ENCODE data around the gene HOXA1. TPM values are rescaled to one million over a fixed set of nuclear protein-coding genes. Genes with fewer than 3 reads are reported as not detected.

The HOXA1 gene
- total RNA-seq, 2 experiments from 2014 or later: 0.22 to 0.58 TPM

DNA sequence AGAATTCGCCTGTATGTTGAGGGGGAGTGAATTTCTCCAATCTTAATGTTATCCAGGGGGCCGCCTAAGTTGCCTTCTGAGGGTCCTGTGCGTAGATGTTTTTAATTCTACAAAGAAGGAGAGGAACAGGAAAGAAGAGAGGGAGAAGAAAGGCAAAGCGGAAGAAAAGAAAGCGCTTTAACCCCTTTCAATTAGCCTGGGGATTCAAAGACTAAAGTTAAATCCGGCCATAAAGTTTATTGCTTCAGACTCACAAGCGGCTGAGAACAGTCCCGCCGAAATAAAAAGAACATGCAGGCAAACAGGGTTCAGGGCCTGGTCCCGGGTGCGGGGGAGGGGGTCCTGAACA lies 43.2 kb upstream of the HOXA1 start:
- H3K36me3 Mint-ChIP-seq (ENCODE audit: low read depth): no peaks in the 10 kb centered on the region
- H3K4me1 Mint-ChIP-seq: peaks cover 19% of the 10 kb centered on the region
- ChIA-PET CTCF (no interaction called here), POLR2A (no interaction called here)
- peaks cover 52% of the 10 kb centered on the region for H3K27me3 Mint-ChIP-seq
- H3K9me3 Mint-ChIP-seq: no peaks in the 10 kb centered on the region
- H3K4me3 Mint-ChIP-seq: no peak overlapping the region
- no peak for DNase-seq
- H3K27ac Mint-ChIP-seq: no peak overlapping the region

DNA sequence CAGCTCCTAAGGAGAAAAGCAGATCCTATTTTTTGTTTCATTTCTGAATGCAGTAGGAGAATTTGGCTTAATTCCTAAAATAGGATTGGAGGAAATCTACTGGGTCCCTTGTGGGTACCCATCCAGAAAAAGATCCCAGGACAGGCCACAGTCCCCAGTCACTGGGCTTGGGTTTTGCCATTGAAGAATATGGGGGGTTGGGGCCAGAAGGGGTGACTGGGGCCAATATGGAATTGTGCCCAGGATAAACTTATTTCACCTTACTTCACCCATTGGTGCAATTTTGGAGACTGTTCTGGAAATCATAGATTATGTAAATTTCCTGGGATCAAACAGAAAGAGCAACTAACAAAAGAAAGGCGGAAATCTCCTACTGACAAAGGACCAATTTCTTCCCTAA lies 42.7 kb upstream of the HOXA1 start:
- H3K27me3 Mint-ChIP-seq: peaks cover 57% of the 10 kb centered on the region
- POLR2A ChIA-PET: no interaction called here
- H3K27ac Mint-ChIP-seq: no peak overlapping the region
- no peak overlapping the region for H3K4me3 Mint-ChIP-seq
- no peaks in the 10 kb centered on the region for H3K9me3 Mint-ChIP-seq
- H3K4me1 Mint-ChIP-seq: peaks cover 21% of the 10 kb centered on the region
- CTCF ChIA-PET: no interaction called here
- H3K36me3 Mint-ChIP-seq (ENCODE audit: low read depth): no peaks in the 10 kb centered on the region
- no peak for DNase-seq

DNA sequence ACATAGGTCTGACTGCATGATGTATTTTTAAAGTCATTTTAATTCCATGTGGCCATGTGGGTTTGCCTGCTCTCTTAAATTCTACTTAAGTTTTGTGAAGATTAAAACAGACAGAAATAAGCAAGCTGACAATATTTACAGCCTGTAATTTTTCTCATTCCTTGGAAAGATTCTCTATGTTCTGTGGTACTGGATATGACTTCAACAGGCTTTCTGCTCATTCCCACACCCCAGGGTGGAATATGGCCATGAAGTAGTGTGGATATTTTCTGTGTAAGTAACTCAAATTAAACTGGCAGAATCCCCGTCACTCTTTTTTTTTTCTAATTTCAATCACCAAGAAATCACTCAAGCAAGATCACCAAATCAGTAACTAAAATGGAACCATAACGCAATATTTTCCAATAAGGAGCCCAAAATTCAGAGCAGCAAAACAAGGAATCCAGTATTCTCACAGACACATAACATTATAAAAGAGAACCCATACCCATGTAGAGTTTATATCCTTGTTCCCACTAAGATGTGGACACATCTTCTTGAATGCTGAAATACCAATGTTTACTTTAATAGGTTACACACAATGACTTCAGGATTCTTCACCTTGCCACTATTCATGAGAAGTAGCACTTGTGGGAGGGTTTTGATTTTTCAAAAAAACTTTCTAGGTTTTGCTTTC lies 42.0 kb upstream of the HOXA1 start:
- Mint-ChIP-seq H3K36me3 (ENCODE audit: low read depth) (no peaks in the 10 kb centered on the region), H3K4me1 (peaks cover 21% of the 10 kb centered on the region), H3K9me3 (no peaks in the 10 kb centered on the region), H3K27me3 (peaks cover 61% of the 10 kb centered on the region), H3K27ac (no peak overlapping the region), H3K4me3 (no peak overlapping the region)
- ChIA-PET CTCF (no interaction called here), POLR2A (no interaction called here)
- DNase-seq: no peak

DNA sequence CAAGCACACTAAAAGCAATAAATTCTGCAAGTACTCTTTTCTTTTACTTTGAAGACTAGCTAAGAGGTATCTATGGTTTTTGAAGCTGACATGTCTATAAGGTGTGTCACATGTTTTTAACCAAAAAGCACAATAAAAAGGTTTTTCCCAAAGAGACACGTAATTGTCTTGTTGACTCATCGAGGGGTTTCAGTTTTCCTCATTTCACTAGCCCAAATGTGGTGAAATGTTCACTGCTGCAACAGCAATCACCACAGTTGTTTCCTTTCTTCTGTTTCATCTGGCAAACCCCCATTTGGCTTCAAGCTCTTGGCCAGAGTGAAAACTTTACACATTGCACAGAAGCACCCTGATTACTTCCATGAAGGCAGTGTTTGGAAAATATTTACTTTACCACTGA lies 38.6 kb upstream of the HOXA1 start:
- peaks cover 66% of the 10 kb centered on the region for H3K27me3 Mint-ChIP-seq
- H3K9me3 Mint-ChIP-seq: peaks cover 2% of the 10 kb centered on the region
- no peak overlapping the region for H3K27ac Mint-ChIP-seq
- no peak overlapping the region for H3K4me3 Mint-ChIP-seq
- no peak for DNase-seq
- ChIA-PET CTCF (interaction anchor here (0.5 to 1.2 kb wide), 2 partner anchors 16 to 72 kb away, joined by 4 to 6 read pairs; no protein-coding TSS in a partner anchor), POLR2A (interaction anchor here (0.6 kb wide), 1 partner anchor 427 kb away, joined by 3 read pairs; no protein-coding TSS in a partner anchor)
- peaks cover 21% of the 10 kb centered on the region for H3K4me1 Mint-ChIP-seq
- H3K36me3 Mint-ChIP-seq (ENCODE audit: low read depth): no peaks in the 10 kb centered on the region

DNA sequence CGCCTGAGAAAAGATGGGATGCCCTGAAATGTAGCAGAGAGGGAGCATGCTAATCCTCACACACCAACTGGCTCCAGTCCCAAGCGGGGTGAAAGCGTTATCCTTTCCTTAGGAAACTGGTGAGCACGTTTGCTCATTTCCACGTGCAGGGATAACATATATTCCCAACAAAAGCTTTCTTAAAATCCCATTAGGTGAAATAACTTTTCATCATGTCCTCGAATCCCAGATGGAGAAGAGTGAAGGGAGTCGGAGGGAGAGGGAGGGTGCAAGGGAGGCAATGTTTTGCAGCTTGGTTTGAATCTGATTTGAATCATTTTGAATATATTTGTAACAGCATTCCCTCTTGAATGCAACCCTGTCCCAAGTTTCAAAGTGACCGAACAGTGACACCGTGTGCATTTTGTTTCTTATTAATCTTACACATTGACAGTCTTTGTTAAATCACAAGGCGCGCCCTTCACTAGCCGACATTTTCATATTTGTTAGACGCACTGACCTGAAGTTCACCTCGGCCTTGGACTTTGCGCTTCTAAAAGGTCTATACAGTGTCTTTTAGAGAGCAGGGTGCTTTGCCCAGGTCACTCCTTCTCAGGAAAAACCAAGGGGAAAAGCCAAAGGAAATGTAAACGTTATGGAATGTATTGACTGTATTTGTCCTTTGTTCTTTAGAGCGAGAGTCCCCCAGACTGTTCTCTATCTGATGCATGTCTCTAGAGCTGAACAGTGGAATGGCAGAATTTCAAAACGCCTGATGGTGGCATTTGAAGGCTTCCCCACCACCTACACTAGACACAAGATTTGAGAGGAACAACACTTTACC lies 37.8 kb upstream of the HOXA1 start:
- POLR2A ChIA-PET: interaction anchor here (0.6 kb wide), 1 partner anchor 426 kb away, joined by 3 read pairs; no protein-coding TSS in a partner anchor
- H3K27me3 Mint-ChIP-seq: peaks cover 69% of the 10 kb centered on the region
- peaks cover 21% of the 10 kb centered on the region for H3K4me1 Mint-ChIP-seq
- DNase-seq: no peak
- CTCF ChIA-PET: no interaction called here
- no peak overlapping the region for H3K27ac Mint-ChIP-seq
- peaks cover 2% of the 10 kb centered on the region for H3K9me3 Mint-ChIP-seq
- H3K4me3 Mint-ChIP-seq: no peak overlapping the region
- H3K36me3 Mint-ChIP-seq (ENCODE audit: low read depth): no peaks in the 10 kb centered on the region

DNA sequence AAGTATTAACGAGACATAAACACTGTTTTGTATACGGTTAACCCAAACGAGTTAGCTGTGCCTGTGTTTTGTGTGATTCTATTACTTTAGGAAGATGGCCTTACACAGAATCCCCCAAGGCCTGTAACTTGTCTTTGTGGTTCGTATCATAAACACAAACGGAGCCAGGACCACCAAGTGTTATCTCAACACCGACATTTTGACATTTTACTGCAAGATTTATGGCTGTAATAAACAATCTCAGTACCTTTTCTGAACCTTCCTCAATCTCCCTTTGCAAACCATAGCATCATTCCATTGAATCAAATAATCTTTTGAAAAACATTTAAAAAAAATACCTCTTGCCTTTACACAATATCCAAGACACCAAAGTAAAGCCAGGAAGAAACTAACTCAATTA lies 37.2 kb upstream of the HOXA1 start:
- no peak overlapping the region for H3K27ac Mint-ChIP-seq
- H3K4me1 Mint-ChIP-seq: peaks cover 21% of the 10 kb centered on the region
- H3K9me3 Mint-ChIP-seq: peaks cover 2% of the 10 kb centered on the region
- POLR2A ChIA-PET: no interaction called here
- no peaks in the 10 kb centered on the region for H3K36me3 Mint-ChIP-seq (ENCODE audit: low read depth)
- no peak for DNase-seq
- H3K27me3 Mint-ChIP-seq: peaks cover 71% of the 10 kb centered on the region
- H3K4me3 Mint-ChIP-seq: no peak overlapping the region
- CTCF ChIA-PET: no interaction called here

DNA sequence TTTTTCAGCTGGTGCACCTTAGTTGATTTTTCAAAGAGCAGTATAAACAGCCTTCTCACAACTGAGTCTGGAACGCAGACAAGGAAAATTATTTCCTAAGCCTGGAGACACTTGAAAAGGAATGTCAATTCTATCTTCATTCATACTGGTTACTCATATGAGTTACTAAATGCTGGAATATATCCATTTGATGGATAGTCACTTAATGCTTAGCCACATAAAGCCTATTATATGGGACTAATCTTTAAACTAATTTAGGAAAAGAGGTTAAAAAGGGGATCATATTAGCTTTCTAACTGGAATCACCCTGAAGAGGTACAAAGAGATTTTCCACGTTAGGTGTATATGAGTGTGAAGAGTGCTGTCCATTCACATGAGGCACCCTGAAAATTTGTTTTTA lies 36.4 kb upstream of the HOXA1 start:
- no peak for DNase-seq
- Mint-ChIP-seq H3K36me3 (ENCODE audit: low read depth) (no peaks in the 10 kb centered on the region), H3K27ac (no peak overlapping the region), H3K4me1 (peaks cover 21% of the 10 kb centered on the region), H3K27me3 (peaks cover 71% of the 10 kb centered on the region), H3K9me3 (peaks cover 2% of the 10 kb centered on the region), H3K4me3 (no peak overlapping the region)
- CTCF ChIA-PET: interaction anchor here (0.5 to 1.5 kb wide), 2 partner anchors 13 to 891 kb away, joined by 5 to 6 read pairs; no protein-coding TSS in a partner anchor
- POLR2A ChIA-PET: no interaction called here

DNA sequence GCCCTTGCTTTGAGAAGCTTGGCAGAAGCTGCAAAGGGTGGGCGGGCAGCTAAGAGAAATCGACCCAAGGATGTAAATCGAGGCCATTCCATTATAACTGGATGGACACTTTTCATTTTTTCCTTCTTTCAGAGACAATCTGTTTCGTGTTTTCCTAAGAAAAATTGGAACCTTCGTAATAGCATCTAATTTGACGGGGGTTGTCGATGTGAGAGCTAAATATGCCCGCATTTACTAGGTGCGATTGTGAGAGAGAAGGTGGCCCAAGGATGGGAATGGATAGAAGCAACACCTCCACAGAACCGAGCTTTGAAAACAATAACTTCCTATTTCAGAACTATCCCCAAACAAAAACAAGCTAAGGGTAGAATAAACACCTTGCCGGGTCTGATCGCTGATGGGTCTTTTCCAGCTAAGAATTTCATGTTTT lies 35.6 kb upstream of the HOXA1 start:
- ChIA-PET CTCF (interaction anchor here (0.5 to 1.5 kb wide), 3 partner anchors 12 to 891 kb away, joined by 3 to 6 read pairs (median 5); no protein-coding TSS in a partner anchor), POLR2A (no interaction called here)
- H3K4me3 Mint-ChIP-seq: peak overlapping the region; percentile 43
- H3K4me1 Mint-ChIP-seq: peaks cover 21% of the 10 kb centered on the region
- H3K27ac Mint-ChIP-seq: no peak overlapping the region
- peaks cover 2% of the 10 kb centered on the region for H3K9me3 Mint-ChIP-seq
- DNase-seq: no peak
- H3K36me3 Mint-ChIP-seq (ENCODE audit: low read depth): no peaks in the 10 kb centered on the region
- H3K27me3 Mint-ChIP-seq: peaks cover 72% of the 10 kb centered on the region

DNA sequence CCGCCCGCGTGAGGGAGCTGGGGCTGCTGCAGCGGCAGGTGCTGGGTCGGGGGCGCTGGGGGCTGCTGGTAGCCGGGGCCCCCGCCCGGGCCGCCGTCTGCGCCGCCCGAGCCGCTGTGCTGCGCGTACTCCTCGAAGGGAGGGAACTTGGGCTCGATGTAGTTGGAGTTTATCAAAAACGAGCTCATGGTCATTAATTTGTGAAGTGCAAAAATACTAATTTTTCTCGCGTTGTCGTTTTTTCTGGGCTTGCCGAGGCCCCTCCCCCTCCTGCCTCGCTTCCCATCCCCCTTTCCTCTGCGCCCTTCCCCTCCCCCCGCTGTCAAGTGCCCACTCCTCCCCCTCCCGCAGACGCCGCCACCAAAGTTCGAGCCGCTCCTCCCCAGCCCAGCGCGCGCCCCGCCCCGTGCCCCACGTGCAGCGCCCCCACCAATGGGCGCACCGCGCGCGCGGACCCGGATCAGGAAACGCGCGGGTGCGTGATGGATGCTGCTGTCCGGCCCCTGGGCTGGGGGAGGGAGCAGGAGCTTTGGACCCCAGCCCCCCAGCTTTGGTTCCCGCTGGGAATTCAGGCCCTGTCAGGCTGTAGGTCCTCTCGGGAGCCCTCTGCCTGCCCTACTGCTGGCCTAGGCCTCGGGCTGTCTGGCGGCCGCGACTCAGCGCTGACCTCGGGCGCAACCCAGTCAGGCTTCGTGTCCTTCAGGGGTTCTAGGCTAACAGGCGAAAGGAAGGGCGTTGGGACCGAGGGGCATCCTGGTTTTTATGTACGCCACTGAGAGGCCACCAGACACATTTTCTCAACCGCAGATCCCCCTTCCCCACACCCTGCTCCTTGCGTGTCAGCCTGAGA lies 35.0 kb upstream of the HOXA1 start, which contains the start of gene HOXA4:
TSS of gene HOXA4 (minus strand) at position 218 of the 850 bp plus-strand sequence. CDS start at position 194, 24 bp downstream.
- Mint-ChIP-seq H3K9me3 (peaks cover 2% of the 10 kb centered on the region), H3K27me3 (peaks cover 72% of the 10 kb centered on the region), H3K36me3 (ENCODE audit: low read depth) (no peaks in the 10 kb centered on the region), H3K4me1 (peaks cover 20% of the 10 kb centered on the region), H3K27ac (no peak within 1 kb of the TSS), H3K4me3 (peak within 1 kb of the TSS; percentile 43)
- ChIA-PET POLR2A (no interaction called here), CTCF (interaction anchor here (0.8 to 1.5 kb wide), 2 partner anchors 11 to 15 kb away, joined by 3 to 5 read pairs; no protein-coding TSS in a partner anchor)
- DNase-seq: peak; percentile 63

DNA sequence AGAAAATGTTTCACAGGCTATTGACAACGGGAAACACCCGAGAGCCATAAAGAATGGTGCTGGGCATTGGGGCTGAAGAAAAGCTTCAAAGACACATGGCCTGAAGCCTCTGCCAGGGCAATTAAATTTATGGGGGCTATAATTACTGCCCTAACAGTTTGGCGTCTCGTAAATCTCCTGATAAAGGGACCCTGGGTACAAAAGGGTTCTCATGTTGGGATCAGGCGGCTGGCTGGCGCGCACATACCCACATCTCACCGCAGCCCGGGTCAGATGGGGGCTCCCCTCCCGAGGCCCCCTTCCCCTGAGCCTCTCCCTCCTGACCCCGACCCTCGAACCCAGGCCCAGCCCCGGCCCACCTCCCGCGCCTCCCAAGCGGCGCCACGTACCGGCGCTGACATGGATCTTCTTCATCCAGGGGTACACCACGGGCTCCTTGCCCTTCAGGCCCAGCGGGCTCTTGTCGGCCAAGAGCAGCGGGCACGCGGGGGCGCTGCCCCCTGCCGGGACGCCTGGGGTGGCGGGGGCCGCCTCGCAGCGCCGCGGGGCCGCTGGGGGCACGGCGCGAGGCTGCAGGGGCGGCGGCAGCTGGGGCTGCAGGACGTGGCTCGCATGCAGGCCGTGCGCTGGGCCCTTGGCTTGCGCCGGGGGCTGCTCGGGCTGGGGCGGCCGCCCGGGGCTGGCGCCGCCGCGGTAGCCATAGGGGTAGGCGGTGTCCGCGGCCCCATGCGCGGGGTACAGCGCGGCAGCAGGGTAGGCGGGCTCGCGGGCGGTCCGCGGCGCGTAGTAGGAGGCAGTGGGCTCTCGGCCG lies 34.1 kb upstream of the HOXA1 start:
- H3K9me3 Mint-ChIP-seq: peaks cover 2% of the 10 kb centered on the region
- peak overlapping the region; percentile 6 for H3K4me3 Mint-ChIP-seq
- H3K4me1 Mint-ChIP-seq: peaks cover 12% of the 10 kb centered on the region
- CTCF ChIA-PET: no interaction called here
- POLR2A ChIA-PET: no interaction called here
- no peak for DNase-seq
- H3K27me3 Mint-ChIP-seq: peaks cover 66% of the 10 kb centered on the region
- no peaks in the 10 kb centered on the region for H3K36me3 Mint-ChIP-seq (ENCODE audit: low read depth)
- H3K27ac Mint-ChIP-seq: no peak overlapping the region

DNA sequence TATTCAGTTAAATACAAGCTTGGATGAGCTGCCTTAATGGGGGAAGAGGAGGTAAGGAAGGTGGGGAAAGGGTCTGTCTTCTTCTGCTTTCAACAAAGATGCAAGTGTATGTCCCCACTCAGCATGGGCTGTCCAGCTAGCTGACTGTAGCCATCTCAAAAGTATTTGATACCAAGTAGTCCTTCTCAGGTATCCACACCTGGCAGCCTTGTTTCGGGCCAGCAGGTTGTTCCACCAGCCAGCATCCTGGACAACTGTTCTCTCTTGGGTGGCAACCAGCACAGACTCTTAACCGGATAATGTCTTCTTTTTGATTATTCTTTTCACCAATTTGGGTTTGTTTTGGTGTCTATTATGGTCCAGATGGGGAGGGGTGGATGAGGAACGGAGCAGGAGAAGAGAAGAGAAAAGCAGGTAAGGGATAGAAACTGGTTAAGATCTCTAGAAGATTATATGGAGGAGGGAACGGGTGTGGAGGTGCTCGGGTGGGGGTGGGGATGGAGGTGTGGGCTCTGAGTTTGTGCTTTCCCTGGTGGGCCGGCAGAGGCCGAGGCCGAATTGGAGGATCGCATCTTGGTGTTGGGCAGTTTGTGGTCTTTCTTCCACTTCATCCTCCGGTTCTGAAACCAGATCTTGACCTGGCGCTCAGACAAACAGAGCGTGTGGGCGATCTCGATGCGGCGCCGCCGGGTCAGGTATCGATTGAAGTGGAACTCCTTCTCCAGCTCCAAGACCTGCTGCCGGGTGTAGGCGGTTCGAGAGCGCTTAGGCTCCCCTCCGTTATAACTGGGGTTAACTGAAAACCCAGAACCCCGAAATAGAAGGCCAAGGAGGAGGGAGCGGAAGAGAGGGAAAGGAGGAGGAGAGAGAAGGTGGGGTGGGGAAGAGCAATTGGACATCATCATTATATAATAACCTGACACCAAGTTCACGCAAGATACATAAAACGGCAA lies 33.3 kb upstream of the HOXA1 start:
- Mint-ChIP-seq H3K36me3 (ENCODE audit: low read depth) (no peaks in the 10 kb centered on the region), H3K27ac (no peak overlapping the region), H3K9me3 (peaks cover 2% of the 10 kb centered on the region), H3K4me3 (peak overlapping the region; percentile 6), H3K4me1 (peaks cover 3% of the 10 kb centered on the region), H3K27me3 (peaks cover 57% of the 10 kb centered on the region)
- CTCF ChIA-PET: no interaction called here
- POLR2A ChIA-PET: no interaction called here
- DNase-seq: no peak

Data from activated CD4-positive, alpha-beta T cell treated with anti-CD3 and anti-CD28 coated beads, Interleukin-2, amount 10 ng/mL, durations not matched to agents 7 days and 5 days (primary cell).